GM21576 (cell line): ENCODE results near the gene MYO1A.
"Not testable (repeated sequence)": the region's sequence is repeated elsewhere in the genome, so short reads cannot be mapped to it uniquely, and the experiment has no call there.

Source experiments
- ATAC-seq: cut with Tn5 transposase; IDR thresholded peaks from one replicate; pipeline ENCODE4 v1.9.1; 2021; ENCODE audit warnings: mild to moderate bottlenecking, moderate library complexity; ENCODE audit not compliant: unreplicated experiment

The MYO1A gene

DNA sequence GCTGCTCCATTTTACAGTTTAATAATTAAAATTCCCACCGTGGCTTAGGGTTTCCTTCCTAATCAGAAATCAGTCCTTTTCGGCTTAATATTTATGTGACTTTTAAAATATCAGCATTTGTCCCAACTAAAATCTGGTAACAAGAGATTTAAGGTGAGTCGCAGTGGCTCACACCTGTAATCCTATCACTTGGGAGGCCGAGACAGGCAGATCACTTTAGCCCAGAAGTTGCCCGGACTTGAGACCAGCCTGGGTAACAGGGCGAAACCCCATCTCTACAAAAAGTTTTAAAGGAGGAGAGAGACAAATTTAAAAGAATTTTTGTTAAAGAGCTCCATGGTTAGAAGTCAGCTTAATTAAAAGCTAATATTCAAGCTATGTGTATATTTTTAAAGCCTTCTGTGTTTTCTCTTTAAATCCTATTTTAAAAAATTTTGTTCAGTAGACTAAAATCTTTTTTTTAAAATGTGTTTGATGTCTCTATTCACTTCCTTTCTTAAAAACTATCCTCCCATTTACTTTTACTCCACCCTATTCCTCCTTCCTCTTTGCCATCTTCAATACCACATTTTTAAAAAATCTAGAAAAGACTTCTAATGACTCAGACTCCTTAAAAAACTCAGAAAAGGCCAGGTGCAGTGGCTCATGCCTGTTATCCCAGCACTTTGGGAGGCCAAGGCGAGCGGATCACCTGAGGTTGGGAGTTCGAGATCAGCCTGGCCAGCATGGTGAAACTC, 29.8 kb downstream of the MYO1A start:
- ATAC-seq = no peak

DNA sequence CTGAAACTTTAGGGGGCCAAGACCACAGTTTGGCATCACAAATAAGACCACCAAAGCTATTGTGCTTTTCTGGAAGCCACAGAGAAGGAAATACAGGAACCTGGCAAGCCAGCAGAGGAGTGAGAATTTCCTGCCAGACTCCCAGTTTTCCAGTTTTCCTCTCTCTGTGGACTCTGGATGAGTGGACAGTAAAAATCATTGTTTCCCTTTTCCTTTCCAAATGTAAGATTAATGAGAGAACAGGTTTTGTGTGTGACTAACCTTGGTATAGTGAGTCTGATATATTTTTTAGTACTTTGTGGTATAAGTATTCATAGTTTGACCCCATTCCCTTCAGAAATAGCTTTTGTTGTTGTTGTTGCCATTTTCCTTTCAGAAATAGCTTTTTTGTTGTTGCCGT, 31.0 kb downstream of the MYO1A start:
- no peak for ATAC-seq

DNA sequence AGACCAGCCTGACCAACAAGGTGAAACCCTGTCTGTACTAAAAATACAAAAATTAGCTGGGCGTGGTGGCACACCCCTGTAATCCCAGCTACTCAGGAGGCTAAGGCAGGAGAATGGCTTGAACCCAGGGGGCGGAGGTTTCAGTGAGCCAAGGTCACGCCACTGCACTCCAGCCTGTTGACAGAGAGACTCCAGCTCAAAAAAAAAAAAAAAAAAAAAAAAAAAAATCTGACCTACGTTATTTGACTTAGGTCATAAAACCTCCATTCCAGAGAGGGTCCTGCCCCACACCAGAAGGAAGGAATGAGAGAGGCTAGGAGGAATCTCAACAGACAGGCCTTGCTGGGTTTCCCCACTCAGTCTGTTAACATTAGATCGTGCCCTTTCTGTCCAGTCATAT, 31.6 kb downstream of the MYO1A start:
- ATAC-seq = not testable (repeated sequence)

DNA sequence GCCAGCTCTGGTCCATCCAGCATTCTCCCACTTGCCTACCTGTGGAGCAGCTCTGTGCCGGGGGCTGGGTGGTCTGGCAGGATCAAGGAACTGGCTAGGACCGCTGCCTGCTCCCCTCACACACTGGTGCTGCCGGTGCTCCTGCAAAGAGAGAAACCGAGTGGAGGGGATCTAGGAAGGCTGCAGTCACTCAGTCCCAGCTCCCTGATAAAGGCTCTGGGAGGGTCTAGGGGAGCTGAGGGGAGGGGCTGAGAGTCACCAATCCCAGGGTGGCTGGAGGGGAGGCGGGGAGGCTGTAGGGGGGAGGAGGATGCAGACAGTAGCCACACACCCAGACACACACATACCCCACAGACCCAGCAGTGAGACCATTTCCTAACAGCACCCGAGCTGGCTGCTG, 33.6 kb downstream of the MYO1A start, which contains the start of gene TAC3:
TAC3 (minus strand) TSS at position 182 of the 400 bp plus-strand sequence. CDS start 732 bp downstream, outside the sequence.
- ATAC-seq = no peak

DNA sequence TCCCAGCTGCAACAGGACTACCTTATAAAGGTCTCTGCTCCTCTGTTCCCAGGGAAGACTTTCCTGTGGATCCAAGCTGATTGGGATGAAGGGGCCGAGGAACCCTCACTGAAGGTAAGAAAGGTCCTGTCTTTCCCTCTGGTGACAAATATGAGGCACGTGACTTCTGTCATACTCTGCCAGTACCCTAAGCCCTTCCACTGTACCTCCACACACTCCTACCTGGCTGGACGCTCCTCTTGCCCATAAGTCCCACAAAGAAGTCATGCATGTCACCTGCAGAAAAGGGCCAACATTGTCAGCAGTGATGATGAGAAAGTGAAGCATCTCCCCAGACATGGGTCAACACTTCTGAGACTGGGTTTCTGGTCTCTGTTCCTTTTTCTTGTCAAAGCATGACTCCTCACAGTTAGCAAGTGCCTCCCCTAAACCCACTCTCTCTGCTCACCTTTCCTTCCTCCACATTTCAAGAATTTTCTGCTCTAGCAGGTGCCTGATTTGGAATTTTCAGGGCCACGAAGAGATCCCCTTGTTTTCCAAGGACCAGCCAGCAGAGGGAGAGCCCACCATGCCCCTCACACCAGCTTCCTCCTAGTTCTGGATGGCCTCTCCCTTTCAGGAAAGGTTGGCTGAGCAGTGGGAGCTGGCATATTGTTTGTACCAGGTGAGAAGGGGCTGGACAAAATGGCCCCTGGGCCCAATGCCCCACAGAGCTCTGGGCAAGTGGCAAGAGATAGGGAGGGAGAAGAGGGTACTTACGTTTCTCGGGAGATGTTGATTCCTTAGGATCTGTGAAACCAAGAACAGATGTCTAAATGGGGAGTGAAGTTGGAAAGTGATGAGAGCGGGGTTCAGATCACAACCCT, 37.1 kb downstream of the MYO1A start:
- peak; percentile 81 for ATAC-seq

DNA sequence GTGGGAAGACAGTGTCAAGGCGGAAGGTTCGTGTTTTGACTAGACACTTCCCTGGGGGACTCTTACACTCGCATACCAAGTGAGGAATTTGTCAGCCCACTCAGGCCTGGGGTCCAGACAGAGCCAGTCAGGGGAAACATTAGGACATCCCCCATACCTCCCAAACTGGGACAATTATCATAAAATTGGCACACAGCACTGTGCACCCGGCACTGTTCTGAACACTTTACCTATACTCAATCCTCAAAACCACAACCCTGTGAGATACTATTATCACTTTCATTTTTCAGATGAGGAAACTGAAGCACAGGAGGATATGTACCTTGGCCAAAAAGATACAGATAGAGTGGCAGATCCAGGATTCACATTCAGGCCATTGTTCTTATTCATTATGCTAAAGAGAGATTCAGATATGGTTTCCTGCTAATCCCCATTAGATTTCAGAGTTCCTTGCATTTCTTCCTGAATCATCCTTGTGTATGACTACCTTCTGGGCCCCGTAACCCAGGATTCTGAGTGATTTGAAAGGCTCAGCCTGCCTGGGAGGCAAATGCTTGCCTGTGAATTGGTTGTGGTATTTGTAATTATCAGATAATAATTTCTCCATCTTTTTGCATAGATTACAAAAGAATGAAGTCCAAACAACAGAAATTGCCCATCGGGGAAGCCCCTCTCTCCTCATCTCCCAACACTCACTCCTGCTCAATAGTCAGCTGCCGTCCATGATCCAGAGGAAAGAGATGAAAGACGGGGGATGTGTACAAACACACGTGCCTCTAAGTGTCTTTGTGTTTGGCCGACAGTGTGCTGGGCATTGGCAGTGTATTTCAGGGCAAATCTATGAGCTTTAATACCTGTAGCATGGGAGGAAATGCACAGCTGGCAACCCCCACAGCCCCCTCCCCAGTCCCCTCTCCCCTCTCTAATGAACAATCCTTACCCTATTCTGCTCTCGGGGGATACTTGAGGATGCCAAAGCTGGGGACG, 38.2 kb downstream of the MYO1A start:
- ATAC-seq = peak; percentile 43

DNA sequence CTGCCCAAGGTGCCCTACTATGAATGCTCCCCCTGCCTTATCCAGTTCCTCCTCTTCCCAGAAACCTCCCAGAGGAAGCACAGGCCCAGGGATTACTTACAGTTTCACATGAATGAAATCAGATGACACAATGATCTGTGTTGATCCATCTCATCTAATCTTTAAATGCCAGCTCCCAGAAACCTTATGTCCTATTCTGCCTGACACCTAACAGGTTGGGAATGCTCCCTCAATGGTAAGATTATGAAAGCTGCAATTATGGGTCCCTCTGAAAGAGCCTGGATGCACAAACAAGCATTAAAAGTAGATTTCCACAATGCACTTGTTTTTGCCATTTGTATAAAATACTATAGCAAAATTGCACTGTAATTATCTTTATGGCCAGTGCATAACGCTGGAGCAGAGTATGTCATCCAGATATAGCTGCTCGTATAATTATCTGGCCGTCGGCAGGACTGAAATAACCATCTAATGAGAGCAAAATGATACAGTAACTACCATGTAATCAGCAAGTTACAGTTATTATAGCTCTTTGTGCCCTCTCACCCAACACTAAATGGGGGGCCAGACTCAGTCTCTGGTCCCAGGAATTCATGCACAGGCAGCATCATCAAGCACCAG, 39.2 kb downstream of the MYO1A start:
- no peak for ATAC-seq

DNA sequence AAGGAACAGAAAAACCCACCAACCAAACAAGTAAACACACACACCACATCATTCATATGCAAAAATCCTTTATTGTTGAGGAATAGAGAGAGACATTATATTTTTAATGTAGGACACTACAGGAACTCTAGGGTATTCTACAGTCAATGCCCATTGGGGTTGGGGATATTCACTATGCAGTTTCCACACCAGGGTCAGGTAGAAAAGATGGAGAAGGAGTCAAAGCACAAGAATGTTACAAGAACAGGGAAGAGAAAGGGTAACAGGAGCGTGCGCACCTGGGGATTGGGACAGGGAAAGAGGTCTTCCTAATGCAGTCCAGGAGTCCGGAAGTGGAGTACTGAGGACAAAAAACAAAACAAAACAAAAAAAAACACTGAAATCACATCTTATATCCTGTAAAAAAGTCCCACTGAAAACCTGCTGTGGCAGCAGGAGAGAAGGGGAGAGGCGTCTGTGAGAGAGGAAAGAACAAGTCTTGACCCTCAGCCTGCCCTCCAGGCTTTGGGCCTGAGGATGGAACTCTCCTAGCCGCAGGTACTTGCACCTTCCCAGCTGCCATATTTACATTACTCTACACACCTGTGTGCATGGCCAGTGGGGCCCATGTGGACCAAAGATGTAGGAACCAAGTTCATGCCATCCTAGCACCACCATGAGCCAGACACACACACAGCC, 39.8 kb downstream of the MYO1A start:
- no peak for ATAC-seq

DNA sequence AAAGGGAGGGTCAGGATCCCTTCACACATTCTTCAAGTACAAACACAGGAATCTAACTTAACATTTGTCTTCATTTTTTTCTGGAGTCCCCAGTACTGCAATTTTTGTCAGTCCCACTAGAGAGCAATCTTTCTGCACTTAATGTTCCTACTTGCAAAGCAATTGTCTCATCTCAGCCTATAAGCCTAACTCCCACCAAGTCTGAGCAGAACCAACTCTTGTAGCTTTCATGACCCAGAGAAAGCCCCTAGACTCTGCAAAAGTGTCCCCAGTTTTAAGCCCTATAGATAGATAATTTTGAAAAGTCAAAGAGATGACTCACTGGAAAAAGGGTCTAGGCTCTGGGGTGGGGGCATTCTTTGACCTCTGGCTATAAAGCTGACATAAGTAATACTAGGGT, 41.8 kb downstream of the MYO1A start:
- ATAC-seq = no peak

DNA sequence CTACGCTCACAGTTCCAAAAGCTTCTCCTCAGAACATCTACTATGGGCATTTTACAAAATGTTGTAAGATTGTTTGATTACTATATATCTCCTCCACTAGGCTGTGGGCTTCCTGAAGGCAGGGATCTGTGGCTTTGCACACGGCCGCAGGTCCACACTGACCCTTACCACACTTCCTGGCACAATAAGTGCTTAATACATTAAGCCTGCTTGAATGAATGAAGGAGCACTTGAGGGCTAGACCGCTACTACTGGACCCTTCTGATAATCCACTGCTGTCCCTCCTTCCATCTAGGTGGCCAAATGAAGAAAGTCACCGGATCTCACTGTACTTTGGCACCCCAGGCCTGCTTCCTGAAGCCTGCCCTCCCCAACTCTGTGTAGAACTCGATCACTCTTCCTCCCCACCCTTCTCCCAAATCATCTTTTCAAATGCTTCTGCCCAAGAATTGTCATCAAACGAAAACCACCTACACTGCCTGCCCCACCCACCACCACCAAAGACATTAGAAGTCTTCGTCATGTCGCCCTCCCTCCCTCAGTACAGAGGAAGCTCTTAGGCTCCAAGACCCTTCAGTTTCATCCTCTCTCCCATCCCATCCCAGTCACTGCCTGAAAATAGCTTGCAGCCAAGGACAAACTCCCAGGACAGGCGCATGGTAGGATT, 43.0 kb downstream of the MYO1A start:
- ATAC-seq = no peak

DNA sequence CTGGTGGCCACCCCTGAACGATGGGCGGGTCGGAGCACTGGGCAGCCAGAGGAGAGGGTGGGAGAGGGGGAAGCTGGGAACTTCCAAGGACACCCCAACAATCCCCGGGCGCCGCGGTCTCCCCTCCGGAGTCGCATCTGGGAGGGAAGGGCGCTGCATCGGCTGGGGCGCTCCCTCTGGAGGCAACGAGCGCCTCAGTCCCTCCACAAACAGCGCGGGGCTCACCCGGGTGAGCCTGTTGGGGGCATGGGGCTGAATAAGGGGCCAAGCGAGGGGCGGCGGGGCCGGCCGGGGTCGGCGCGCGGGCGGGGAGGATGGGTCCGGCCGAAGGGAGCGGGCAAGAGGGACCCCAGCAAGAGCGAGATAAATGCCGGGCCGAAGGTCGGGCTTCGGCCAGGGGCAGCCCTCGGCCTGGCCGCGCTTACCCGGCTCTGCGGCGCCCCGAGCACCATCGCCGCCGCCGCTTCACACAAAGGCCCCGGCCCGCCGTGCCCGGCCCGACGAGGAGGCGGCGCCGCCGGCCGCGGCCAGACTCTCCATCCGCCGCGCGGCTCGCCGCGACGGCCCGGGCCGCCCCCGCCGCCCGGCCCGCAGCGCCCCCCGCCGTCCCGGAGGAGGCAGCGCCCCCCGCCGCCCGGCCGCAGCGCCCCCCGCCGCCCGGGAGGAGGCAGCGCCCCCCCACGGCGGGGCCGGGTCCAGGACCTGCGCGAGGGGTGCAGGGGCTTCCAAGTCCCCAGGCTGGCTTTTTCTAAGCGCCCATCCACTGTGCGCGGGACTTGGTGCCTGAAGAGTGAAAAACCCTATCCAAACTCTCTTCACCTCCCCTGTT, 43.7 kb downstream of the MYO1A start, which contains the start of gene ZBTB39:
ZBTB39 (minus strand) TSS at position 567 of the 829 bp plus-strand sequence. CDS start 1,629 bp downstream, outside the sequence.
- peak; percentile 58 for ATAC-seq

DNA sequence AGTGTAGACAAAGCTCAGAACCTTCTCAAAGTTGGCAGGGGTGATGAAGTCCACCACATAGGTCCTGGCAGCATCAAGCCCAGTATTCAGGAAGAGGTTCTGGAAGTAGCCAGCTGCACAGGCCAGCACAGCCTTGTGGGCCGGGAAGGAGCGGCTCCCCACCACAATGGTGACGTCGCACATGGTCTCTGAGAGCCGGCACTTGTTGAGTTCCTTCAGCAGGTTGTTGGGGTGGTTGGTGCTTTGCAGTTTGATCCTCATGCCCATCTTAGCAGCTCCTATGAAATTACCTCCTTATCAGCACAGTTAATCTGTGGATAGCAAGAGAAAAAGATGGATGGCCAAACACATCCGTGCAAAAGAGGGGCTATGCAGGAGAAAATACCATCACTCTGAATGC, 45.3 kb downstream of the MYO1A start:
- no peak for ATAC-seq

DNA sequence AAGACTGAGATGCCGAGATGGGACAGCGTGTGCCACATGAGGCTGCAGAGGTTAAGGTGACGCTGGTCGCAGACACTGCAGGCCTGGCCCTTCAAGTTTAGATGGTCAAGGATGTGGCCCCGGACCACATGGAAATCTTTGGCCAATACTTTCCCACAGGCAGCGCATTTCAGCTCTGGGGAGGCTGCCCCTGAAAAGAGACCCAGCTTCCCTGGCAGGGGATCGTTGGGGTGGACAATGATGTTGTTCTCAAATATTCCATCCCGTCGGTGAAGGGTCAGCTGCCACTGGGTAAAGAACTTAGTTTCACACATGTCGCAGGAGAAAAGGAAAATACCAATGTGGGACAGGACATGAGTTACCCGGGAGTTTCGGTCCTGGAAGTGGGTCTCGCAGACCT, 46.5 kb downstream of the MYO1A start:
- no peak for ATAC-seq

DNA sequence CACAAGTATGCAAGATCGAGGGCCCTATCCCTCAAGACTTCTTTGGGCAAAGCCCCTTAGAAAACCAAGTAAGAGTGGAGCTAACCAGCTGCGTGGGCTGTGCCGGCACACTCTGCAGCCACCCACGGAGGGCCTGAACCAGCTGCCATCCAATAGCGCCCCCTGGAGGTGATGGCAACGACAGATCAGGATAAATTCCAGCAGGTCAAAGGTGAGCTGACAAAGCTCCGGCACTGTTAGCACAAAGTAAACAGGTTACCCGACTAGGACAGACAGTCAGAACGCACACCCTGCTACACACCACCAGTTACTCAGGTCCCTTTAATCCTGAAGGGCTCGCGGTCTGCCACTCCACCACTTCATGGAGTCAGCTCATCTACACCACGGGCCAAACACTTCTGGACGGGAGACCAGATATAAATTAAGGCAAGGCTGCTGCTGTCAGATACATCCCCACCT, 48.5 kb downstream of the MYO1A start:
- ATAC-seq = no peak

DNA sequence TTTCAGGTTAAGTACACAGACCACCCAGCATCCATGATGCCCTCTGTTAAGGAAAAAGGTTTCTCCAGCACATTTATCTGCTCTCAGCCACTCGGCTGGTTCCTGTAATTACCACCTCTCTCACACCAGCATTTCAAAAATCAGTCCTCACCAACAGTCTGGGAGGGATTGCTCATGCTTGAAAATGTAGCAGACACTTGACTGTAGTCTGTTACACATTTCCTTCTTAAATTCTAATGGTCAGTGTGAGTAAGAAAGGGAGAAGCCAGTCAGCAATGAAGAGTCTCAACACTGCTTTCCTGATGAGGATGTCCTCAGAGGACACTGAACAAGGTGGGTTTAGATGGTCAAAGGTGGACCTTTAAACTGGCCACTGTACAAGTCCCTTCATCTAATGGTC, 49.5 kb downstream of the MYO1A start:
- no peak for ATAC-seq

DNA sequence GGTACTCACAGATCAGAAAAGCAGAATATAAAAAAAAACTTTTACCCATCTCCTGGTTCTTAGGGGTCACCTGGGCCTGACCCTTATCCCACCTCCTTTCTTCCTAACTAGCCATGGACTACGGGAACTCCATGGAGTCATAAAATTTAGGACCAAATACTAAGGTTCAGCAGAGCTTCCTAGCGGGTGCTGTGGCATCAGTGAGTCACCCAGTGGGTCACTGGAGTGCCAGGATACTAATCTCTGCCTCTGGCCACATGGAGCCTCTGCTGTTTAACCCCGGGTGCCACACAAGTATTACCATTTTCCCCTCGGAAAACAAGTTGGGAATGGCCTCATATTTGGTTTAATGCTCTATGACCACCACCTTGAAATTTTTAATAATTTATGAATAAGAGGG, 50.5 kb downstream of the MYO1A start:
- ATAC-seq = no peak

DNA sequence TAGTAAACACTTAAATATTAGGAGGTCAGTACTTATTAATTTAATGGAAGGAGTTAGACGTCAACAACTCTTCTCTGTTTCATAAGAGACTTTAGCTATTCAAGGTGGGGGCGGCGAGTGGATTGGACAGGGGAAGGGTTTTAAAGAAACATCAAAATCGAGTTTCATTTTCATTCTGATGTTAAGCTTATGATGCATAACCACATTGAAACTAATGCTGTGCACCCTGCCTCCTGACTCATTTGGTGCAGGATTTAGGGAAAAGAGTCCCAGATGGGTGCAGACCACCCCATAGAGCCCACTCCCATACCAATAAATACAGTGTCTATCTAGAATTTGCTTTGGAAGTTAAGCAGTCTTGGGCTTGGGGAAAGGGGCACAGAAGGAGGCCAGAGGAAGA, 50.9 kb downstream of the MYO1A start:
- peak; percentile 84 for ATAC-seq

DNA sequence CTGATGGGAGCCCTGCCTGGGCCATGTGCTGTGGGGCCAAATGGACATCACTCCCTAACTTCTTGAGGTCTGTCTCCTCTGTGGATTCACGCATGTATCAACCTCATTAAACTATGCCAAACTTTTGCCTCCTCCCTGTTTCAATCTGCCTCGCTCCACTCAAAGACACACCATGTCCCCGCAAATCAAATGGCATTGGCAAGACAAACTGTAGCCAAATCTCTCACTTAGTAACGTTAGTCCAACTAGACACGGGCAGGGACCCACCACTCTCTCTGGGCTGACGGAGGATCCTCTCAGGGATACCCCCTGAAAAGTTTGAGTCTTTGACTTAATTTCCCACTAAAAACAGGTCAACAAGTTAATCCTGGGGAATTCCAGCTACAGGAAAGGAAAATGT, 51.6 kb downstream of the MYO1A start:
- no peak for ATAC-seq
